ENCODE results near the gene ING1.
"Not testable (repeated sequence)": the region's sequence is repeated elsewhere in the genome, so short reads cannot be mapped to it uniquely, and the experiment has no call there.

The ING1 gene

GRCh38 chr13:110713642-110713952 is at the start of gene ING1:
Gene ING1 (plus strand): TSS chr13:110713700. CDS start chr13:110714150, 450 bp downstream.
- no peak for DNase-seq (ENCODE audit: low read depth)

GRCh38 chr13:110664041-110664440 is 49.5 kb upstream of the ING1 start:
- no peak for DNase-seq (ENCODE audit: low read depth)

- DNase-seq (ENCODE audit: low read depth) = no peak
Measured at GRCh38 chr13:110664673-110665072, 48.8 kb upstream of the ING1 start.

- no peak for DNase-seq (ENCODE audit: low read depth)
Measured at GRCh38 chr13:110665491-110666254, 47.8 kb upstream of the ING1 start.

GRCh38 chr13:110666255-110666533 is 47.3 kb upstream of the ING1 start:
- DNase-seq (ENCODE audit: low read depth) = no peak

GRCh38 chr13:110669036-110669435 is 44.5 kb upstream of the ING1 start:
- no peak for DNase-seq (ENCODE audit: low read depth)

GRCh38 chr13:110669814-110670213 is 43.7 kb upstream of the ING1 start:
- DNase-seq (ENCODE audit: low read depth) = not testable (repeated sequence)

- no peak for DNase-seq (ENCODE audit: low read depth)
Measured at GRCh38 chr13:110676595-110677587, 36.6 kb upstream of the ING1 start.

GRCh38 chr13:110677731-110678545 is 35.6 kb upstream of the ING1 start:
- DNase-seq (ENCODE audit: low read depth) = no peak

- no peak for DNase-seq (ENCODE audit: low read depth)
Measured at GRCh38 chr13:110680852-110681251, 32.6 kb upstream of the ING1 start.

GRCh38 chr13:110681868-110682550 is 31.5 kb upstream of the ING1 start:
- DNase-seq (ENCODE audit: low read depth) = no peak

- DNase-seq (ENCODE audit: low read depth) = no peak
Measured at GRCh38 chr13:110682746-110683145, 30.8 kb upstream of the ING1 start.

- no peak for DNase-seq (ENCODE audit: low read depth)
Measured at GRCh38 chr13:110683203-110683883, 30.2 kb upstream of the ING1 start.

- no peak for DNase-seq (ENCODE audit: low read depth)
Measured at GRCh38 chr13:110683921-110684320, 29.6 kb upstream of the ING1 start.

- DNase-seq (ENCODE audit: low read depth) = no peak
Measured at GRCh38 chr13:110684388-110685056, 29.0 kb upstream of the ING1 start.

- DNase-seq (ENCODE audit: low read depth) = no peak
Measured at GRCh38 chr13:110685305-110686020, 28.0 kb upstream of the ING1 start.

GRCh38 chr13:110687736-110688135 is 25.8 kb upstream of the ING1 start:
- no peak for DNase-seq (ENCODE audit: low read depth)

GRCh38 chr13:110689041-110689440 is 24.5 kb upstream of the ING1 start:
- no peak for DNase-seq (ENCODE audit: low read depth)

GRCh38 chr13:110689711-110690110 is 23.8 kb upstream of the ING1 start:
- no peak for DNase-seq (ENCODE audit: low read depth)

- DNase-seq (ENCODE audit: low read depth) = no peak
Measured at GRCh38 chr13:110690516-110690915, 23.0 kb upstream of the ING1 start.

Data from stimulated activated CD8-positive, alpha-beta memory T cell treated with anti-CD3 and anti-CD28 coated beads, Interleukin-15, amount 100 ng/mL, for 24 hours (primary cell).